Measurements from ENCODE around the gene MORN1. TPM values are rescaled to one million over a fixed set of nuclear protein-coding genes. Genes with fewer than 3 reads are reported as not detected.
A peak's percentile ranks its signal among the peaks of the same experiment; 100 is the strongest.

The MORN1 gene
- total and polyA plus RNA-seq, 9 of the 15 experiments (the other 6 are each of a cell fraction or from before 2014, with no cell fraction given): 0.24 to 9.3 (median 4.2) TPM

DNA sequence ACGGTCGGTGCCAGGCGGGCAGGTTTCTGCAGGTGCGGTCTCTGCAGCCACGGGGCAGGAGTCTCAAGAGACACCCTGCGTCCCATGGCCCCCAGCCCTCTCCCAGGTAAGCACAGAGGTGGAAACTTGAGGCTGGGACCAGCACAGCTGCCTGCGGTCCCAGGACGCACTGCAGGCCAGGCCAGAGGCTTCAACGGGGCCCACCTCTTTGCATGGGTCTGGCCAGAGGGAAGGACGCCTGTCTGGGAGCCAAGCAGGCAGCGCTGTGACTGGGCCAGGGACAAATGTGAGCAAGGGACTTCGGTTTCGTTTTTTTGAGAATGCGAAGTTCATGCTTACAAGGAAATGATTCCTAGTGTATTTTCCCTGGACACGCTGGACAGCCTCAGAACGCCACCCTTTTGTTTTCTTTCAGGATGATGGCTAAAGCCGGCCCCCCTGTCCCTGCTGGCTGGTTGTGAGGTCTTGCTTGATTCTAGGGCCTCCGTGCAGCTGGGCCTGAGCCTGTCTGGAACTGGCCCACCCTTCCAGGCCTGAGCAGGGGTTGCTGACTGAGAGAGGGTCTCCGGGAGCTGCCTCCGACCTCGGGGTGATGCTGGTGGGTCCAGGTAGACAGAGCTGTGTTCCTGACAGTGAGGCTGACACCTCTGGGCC lies 38.3 kb downstream of the MORN1 start:
- Histone ChIP-seq H3K4me1 (replicated peaks in 1 of 2; ENCODE audit: control insufficient read depth in 2 of 2, insufficient read depth in 2 of 2, low read length in 2 of 2) (peaks cover 0 to 42% of the 10 kb centered on the region in 2 experiments; a peak in 1 of 5 replicates), H2AFZ (ENCODE audit: low read depth, low read length) (no peak overlapping the region), H3K27ac (ENCODE audit: extremely low read depth, low read depth, low read length) (no peak overlapping the region), H3K9me3 (replicated peaks; ENCODE audit: control insufficient read depth, insufficient read depth, low read depth, low read length) (no peaks in the 10 kb centered on the region), H3K4me3 (no peak overlapping the region), H3K36me3 (ENCODE audit: control insufficient read depth, insufficient read depth, low read length) (no peaks in the 10 kb centered on the region), H3K79me2 (ENCODE audit: control insufficient read depth, insufficient read depth, low read length) (no peaks in the 10 kb centered on the region), H3K9me1 (ENCODE audit: control insufficient read depth, insufficient read depth, low read length) (no peaks in the 10 kb centered on the region), H3K27me3 (ENCODE audit: control insufficient read depth in 2 of 2, insufficient read depth in 2 of 2, low read length in 2 of 2) (peaks cover 86 to 96% of the 10 kb centered on the region in 2 experiments), H3K9ac (ENCODE audit: insufficient read depth in 1 of 2, low read depth in 2 of 2, low read length in 2 of 2) (no peak overlapping the region; a peak in 1 of 4 replicates), H4K20me1 (replicated peaks; ENCODE audit: control insufficient read depth, insufficient read depth, low read length) (peaks cover 9% of the 10 kb centered on the region), H3K4me2 (ENCODE audit: insufficient read depth, low read length) (no peak overlapping the region)
- FAIRE-seq: peak; percentile 46
- WGBS (ENCODE audit: insufficient coverage, low coverage, missing lambda C conversion rate): 3% methylated on average over 21 of the region's 21 CpGs
- ChIA-PET CTCF (ENCODE audit: low intra/inter-chr PET ratio) (no interaction called here), POLR2A (interaction anchor here (0.6 kb wide), 1 partner anchor 87 kb away, joined by 4 read pairs; no protein-coding TSS in a partner anchor)
- in situ Hi-C loops (cut with MboI): no loop called here
- TF ChIP-seq SAFB (IDR thresholded peaks at IDR 0.05; ENCODE audit: borderline replicate concordance, low read depth, low read length): no peak
- no peak for TF ChIP-seq NR1H2 (CRISPR knock-in tag; IDR thresholded peaks at IDR 0.05)
- no peak for TF ChIP-seq ZC3H4 (CRISPR knock-in tag; IDR thresholded peaks at IDR 0.05; ENCODE audit: borderline replicate concordance)
- no peak for DNase-seq (ENCODE audit: extremely low read depth in 1 of 4, low spot score in 3 of 4)
- BruUV-seq (replicated peaks): no TSS peak
- intact Hi-C loops (cut with micrococcal nuclease): no loop called here
- peak; percentile 30 for ATAC-seq

DNA sequence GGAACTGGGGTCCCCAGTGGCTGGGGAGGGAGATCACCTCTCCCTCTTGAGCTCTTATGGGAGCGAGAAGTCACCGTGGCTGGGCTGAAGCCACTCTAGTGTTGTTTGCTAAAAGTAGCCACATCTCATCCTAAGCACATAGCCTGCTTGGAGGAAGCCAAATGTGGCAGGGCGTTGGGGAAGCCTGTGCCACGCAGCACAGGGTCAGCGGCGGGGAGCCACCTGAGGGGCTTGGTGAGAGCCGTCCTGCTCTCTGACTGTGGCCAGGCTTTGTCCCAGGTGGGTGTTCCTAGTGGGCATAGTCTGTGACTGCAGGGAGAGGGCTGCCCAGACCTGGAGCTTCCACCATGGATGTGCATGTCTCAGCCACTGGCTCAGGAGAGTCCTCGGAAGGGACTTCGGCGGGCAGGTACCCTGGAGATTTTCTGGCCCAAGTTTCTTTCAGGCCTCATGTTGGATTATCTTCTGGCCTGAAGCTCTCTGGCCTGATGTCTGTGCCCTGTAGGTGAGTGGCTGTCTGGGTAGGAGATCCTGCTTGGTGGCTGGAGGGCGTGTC lies 38.9 kb downstream of the MORN1 start:
- H3K36me3 ChIP-seq (ENCODE audit: control insufficient read depth, insufficient read depth, low read length): no peaks in the 10 kb centered on the region
- TF ChIP-seq BMI1 (IDR thresholded peaks at IDR 0.05; ENCODE audit: low read length) (no peak), GATAD2B (IDR thresholded peaks at IDR 0.05; ENCODE audit: borderline replicate concordance) (no peak), RB1 (IDR thresholded peaks at IDR 0.05; ENCODE audit: low read depth) (no peak), ZNF24 (IDR thresholded peaks at IDR 0.05) (no peak), ELF1 (tag; IDR thresholded peaks at IDR 0.05) (no peak)
- no peaks in the 10 kb centered on the region for H3K9me3 ChIP-seq (replicated peaks; ENCODE audit: control insufficient read depth, insufficient read depth, low read depth, low read length)
- H3K79me2 ChIP-seq (ENCODE audit: control insufficient read depth, insufficient read depth, low read length): no peaks in the 10 kb centered on the region
- intact Hi-C loops (cut with micrococcal nuclease): no loop called here
- H3K27me3 ChIP-seq (ENCODE audit: control insufficient read depth in 2 of 2, insufficient read depth in 2 of 2, low read length in 2 of 2): peaks cover 83 to 94% of the 10 kb centered on the region in 2 experiments
- FAIRE-seq (no peak), DNase-seq (ENCODE audit: extremely low read depth in 1 of 4, low spot score in 3 of 4) (no peak), ATAC-seq (no peak)
- in situ Hi-C loops (cut with MboI): no loop called here
- H3K4me1 ChIP-seq (replicated peaks in 1 of 2; ENCODE audit: control insufficient read depth in 2 of 2, insufficient read depth in 2 of 2, low read length in 2 of 2): peaks cover 0 to 41% of the 10 kb centered on the region in 2 experiments; a peak in 1 of 5 replicates
- ChIA-PET POLR2A (interaction anchor here (0.6 to 2.1 kb wide), 4 partner anchors 9 to 86 kb away, joined by 3 to 6 read pairs (median 4); no protein-coding TSS in a partner anchor), CTCF (ENCODE audit: low intra/inter-chr PET ratio) (no interaction called here)
- BruUV-seq (replicated peaks): no TSS peak
- no peak overlapping the region for H3K4me3 ChIP-seq
- H4K20me1 ChIP-seq (replicated peaks; ENCODE audit: control insufficient read depth, insufficient read depth, low read length): peaks cover 9% of the 10 kb centered on the region
- 2% methylated on average over 11 of the region's 11 CpGs for WGBS (ENCODE audit: insufficient coverage, low coverage, missing lambda C conversion rate)
- no peak overlapping the region for H3K4me2 ChIP-seq (ENCODE audit: insufficient read depth, low read length)
- H3K9ac ChIP-seq (ENCODE audit: insufficient read depth in 1 of 2, low read depth in 2 of 2, low read length in 2 of 2): no peak overlapping the region
- no peak overlapping the region for H3K27ac ChIP-seq (ENCODE audit: extremely low read depth, low read depth, low read length)
- H2AFZ ChIP-seq (ENCODE audit: low read depth, low read length): no peak overlapping the region
- H3K9me1 ChIP-seq (ENCODE audit: control insufficient read depth, insufficient read depth, low read length): no peaks in the 10 kb centered on the region

All from K562 (cell line).